GM19372 (cell line): Measurements from ENCODE around the gene PECR.
"Not testable (repeated sequence)": the region's sequence is repeated elsewhere in the genome, so short reads cannot be mapped to it uniquely, and the experiment has no call there.

ENCODE experiments used
- ATAC-seq: cut with Tn5 transposase; IDR thresholded peaks from one replicate; pipeline ENCODE4 v1.9.1; 2021; ENCODE audit warnings: mild to moderate bottlenecking, low read depth, moderate library complexity; ENCODE audit not compliant: unreplicated experiment

The PECR gene

DNA sequence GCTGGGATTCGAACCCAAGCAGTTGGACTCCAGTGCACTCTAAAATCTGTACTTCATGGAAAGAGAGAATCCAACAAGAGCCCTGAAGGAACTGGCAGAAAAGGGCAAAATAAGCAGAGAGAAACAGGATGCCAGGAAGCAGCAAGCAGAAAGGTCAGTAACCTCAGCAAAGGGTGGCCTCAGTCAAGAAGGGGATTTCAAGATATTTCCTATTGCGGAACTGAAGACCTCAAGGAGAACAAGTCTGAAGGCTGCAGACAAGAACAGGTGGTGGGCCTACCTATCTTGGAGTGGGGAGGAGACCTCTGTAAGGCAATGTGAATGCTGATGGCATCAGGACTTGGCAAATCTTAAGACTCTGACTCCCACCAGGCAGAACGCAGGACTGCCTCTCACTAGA is 48.2 kb downstream of the PECR start:
- no peak for ATAC-seq

DNA sequence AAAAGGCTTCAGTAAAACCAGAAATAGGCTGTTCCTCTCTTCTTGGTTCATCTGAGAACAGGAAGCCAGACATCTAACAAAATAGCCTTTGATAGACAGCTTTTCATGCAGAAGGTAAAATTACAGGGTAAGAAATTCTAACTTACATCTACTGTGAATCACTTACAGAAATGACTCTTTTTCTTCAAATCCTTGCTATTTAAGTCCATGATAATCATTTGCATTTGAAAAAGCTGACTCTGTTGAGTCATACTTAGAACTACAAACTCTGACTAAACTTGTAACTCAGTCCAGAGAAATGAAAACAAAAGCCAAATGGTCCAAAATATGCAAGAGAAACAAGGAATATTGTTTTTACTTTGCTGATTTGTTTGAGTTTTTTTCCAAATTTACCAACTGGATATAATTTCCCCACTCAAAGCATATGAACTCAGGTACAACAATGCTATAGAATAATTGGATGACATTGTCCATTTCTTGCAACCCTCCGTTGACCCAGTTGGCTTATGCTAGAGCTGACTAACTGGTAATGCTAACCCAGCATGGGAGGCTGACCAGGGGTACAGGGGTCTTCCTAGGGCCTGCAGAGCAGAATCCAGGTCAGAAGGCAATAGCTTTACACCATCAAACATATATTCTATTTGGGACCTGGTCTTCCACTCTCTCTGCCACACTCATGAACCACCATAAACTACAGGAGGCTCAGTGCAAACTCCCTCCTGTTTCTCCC is 49.5 kb downstream of the PECR start:
- ATAC-seq = peak; percentile 63

DNA sequence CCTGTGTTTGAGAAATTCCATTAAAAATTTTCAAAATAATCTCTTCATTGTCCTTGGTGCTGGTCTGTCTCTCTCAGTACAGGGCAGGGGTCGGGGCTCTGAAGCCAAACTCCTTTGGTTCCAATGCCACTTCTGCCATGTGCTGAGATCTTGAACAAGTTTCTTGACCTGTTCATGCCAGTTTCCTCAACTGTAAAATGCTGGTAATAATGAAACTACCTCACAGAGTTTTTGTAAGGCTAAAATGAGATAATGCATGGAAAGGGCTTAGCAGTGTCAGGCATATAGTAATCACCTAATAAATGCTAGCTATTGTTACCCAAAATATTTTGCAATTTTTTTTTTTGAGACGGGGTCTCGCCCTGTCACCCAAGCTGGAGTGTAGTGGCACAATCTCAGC is 51.4 kb downstream of the PECR start:
- no peak for ATAC-seq

DNA sequence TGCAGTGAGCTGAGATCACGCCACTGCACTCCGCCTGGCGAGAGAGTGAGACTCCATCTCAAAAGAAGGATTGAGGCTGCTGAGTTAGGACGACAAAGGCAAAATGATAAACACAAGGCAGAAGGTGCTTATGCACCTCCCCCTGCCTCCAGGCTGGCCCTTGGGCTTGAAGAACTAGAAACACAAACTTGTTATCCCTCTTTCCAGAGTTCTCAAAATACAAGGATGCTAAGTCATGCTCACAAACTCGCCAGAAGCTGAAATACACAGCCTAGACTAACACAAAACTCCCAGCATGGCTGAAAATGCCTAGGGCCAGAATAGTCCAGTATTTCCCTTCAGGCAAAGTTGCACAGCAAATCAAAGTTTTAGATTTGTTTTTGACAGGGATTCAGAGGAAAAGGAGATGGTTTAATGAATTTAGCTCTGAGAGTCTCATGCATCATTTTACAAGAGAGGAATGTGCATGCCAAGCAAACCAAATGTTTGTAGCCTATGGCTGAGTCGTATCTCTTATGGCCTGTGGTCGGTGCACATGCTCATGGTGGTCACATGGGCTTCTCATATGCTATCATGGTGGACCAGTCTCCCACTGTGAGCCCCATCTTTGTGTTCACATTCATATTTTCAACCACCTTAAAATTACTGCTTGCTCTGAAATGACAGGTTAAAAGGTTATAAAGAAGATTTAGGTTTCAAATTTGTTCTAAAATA is 52.0 kb downstream of the PECR start:
- ATAC-seq = no peak

DNA sequence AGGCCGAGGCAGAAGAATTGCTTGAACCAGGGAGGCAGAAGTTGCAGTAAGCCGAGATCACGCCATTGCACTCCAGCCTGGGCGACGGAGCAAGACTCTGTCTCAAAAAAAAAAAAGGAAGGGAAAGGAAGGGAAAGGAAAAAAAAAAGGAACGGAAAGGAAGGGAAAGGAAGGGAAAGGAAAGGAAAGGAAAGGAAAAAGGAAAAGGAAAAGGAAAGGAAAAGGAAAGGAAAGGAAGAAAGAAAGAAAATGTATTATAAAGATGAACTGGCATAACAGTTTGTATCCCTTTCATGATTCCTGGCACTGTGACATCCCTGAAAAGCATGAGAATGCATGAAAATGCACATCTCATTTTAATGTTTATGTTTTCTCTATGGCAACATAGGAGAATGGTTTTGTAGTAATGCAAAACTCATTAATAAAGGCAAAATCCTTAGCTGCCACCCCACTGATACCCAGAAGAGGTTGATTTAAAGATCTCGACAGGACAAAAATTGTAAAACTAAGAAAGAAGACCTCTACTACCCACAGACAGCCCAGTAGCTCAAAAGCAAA is 56.8 kb downstream of the PECR start:
- no peak for ATAC-seq

DNA sequence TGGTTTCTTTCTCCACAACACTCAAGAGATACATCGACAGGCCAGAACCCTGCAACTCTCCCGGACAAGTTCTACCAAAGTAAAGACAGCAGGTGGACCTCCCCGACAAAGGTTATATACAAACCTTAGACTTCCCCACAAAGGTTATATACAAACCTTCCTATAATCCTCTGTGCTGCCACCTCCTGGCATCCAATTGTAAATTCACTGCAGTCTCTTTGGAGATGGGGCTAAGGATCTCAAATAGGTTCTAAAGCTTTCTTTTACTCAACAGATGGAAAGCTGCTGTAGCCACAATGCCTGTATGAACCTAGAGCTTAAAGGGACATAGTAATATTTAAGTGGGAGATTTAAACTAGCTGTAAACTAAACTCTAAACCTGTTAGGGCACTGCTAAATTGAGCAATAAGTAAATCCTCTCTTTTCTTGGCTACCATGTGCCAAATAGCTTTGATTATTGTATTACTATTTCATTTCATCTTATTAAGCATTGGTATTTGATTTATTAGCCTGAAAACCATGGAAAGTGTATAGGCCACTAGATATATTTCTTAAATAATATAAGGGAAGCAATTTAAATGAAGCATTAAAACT is 58.5 kb downstream of the PECR start:
- ATAC-seq = peak; percentile 96

DNA sequence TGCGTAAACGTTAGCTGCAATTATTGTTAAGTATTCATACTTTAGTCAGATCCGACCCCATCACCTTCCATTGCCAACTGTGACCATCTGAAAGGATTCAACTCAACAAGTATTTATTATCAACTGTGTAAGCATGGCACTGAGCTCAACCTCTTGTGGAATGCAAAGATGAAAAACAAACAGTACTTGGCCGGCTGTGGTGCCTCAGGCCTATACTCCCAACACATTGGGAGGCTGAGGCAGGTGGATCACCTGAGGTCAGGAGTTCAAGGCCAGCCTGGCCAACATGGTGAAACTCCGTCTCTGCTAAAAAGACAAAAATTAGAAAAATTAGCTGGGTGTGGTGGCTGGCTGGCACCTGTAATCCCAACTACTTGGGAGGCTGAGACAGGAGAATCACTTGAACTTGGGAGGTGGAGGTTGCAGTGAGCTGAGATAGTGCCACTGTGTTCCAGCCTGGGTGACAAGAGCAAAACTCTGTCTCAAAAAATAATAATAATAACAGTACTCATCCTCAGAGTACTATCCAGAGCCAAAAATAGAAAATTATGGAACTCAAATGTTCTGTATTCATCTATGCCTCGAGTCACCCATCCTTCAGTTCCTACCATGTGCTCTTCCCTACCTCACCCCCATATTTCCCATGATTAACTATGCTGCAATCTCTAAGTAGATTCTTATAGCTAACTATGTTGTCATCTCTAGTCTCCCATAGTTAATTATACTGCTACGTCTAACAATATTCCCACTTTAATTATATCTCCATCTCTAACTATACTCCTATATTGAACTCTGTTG is 59.6 kb downstream of the PECR start:
- ATAC-seq = no peak

DNA sequence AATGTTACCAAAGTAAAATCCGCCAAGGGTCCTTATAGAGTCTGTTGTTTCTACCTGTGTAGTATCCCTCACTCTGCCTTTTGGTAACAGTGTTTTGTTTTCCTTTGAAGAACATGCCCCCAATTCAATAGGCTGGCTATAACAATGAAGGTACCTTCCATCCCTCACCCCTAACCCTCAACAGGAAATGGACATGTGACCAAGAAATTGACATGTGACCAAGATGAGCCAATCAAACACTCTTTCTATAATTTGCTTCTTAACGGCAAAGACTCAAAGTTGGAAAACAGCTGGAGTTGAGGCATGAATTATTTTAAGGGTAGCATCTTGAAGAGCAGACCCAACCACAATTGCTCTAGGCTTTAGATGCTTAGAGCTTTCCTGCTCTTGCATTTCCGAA is 62.9 kb downstream of the PECR start:
- no peak for ATAC-seq

DNA sequence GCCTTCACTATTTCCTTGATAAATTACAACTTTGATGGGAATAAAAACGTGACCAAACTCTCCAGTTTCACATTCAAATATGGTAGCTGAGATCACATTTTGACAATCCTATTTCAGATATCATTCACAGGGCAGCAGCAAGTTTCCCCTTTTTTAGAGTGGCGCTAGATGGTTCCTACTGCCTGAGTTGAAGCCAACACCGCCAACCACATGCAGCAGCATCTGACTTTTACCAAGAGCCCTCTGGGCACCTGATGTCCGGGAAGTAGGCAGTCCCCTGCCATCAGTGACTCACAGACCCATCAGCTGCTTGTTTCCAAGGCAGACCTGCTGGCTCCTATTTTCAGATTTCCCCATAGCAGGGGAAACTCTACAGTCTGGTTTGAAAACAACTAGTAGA is 64.2 kb downstream of the PECR start:
- no peak for ATAC-seq

DNA sequence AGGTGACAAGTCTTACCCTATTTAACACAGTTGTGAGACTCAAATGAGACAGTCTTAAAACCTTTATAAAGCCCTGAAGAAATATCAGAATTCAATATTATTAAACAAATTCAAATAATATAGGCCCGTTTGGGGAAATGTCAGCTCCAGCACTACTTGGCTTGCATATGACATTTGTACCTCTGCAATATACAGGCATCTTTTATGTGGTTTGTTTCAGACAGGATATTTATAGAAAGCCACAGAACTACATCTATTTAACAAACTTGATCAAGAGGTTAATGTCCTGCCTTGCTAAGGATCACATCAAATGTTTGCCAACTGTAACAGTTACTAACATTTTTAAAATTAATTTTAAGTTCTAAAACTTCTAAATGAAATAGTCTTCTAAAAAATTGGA is 65.0 kb downstream of the PECR start:
- ATAC-seq = no peak

DNA sequence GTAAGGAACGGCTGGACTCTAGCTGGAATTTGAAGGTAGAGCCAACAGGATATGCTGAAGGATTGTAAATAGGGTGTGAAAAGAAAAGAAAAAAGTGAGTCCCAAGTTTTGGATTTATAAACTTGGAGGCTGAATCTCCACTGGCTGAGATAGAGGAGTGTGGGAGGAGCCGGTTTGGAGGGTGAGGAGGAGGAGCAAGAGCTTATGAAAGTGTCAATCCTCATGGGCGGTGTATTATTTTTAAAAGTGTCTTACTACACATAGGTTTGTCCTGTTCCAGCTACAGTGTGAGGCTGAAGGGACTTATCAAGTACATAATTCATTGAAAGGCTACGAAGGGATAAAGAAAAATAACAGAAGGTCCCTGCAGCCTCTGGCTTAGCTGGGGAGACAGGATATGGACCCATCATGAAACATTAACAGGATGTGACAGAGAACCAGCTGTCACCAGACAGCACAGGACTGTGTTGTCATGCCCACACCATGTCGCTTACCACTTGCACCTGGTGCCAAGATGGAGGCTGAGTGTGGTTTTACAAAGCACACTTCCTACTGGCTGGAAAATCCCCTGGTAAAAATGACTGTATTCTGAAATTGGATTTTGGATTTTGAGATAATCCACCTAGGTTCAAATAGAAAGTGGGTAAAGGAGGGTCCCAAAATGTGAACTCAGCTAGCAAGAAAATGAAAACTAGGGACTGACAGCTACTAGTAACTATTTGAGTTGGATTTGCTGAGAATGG is 65.7 kb downstream of the PECR start:
- ATAC-seq = peak; percentile 80

DNA sequence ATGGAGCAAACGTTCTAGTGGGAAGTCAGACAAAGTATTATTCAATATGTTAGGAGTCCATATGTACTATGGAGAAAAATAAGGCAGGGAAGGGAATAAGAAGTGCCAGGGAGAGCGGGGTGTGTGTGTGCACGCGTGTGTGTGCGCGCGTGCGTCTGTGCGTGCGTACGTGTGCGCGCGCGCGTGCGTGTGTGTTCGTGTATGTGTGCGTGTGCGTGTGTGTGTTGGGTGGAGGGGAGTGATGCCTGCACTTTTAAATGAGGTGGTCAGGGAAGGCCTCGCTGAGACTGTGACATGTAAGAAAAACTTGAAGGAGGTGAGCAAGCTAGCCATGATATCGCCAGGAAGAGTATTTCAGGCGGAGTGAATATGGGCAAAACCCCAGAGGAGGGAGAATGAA is 66.6 kb downstream of the PECR start:
- no peak for ATAC-seq

DNA sequence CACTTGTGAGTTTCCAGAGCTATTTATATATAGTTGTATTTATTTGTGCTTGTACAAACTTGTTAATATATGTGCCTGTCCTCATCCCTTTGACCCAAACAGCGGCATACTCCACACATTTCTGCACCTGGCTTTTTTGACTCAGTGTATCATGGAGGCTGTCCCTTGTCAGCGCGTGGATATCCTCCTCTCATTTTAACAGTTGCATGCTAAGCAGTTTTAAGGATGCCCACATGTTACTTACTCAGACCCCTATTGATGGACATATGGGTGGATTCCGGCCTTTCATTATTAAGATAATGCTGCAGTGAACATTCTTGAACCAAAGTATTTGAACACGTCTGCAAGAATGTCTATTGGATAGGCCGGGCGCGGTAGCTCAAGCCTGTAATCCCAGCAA is 67.6 kb downstream of the PECR start:
- no peak for ATAC-seq

DNA sequence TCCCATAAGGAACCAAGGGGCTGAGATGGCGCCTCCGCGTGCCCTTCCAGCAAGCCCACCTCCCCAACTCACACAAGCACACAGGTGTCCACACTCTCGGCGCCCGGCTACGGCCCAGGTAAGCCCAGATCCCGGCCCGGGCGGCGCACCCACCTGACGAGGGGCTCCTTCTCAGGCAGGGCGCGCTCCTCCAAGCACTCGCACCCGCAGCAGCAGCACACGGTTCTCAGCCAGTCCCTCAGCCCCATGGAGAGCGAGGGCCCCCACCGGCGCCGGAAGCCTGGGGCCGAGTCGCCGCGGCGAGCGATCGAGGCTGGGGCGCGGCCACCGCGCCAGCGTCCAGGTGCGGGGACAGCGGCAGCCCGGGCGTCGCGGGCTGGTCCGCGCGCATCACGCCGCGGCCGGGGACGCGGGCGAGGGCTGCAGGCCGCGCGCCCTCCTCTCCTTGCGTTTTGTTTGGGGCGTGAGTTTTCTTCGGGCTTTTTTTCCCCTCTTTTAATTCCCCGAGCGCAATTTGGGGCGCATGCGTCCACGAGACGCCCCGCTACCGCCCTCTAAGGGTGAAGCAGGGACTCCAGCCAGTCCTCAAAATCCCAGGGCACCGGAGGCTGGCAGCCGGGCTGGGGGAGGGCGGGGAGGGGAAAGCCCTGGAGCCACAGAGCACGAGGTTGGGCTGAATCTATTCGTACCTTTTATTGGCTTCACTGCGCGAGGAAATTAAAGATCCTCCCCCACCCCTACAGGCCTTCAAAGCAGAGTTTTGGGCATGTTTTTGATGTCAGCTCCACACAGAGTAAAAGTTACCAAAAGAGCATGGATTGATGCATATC is 68.3 kb downstream of the PECR start, which contains the start of gene MREG:
MREG (minus strand) TSS at position 472 of the 830 bp plus-strand sequence; CDS start at position 248, 224 bp downstream.
- ATAC-seq = peak; percentile 48

DNA sequence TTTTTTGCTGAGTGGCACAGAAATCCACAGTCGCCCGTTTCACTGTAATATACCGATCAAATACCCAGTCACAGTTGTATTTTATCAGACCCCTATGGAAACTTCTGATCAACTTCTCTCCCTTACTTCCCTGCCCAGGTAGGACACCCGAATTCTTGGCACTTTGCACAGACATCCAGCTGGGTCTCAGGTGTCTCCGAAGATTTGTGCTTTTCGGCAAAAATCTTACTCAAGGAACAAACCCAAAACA is 68.9 kb downstream of the PECR start:
- no peak for ATAC-seq

DNA sequence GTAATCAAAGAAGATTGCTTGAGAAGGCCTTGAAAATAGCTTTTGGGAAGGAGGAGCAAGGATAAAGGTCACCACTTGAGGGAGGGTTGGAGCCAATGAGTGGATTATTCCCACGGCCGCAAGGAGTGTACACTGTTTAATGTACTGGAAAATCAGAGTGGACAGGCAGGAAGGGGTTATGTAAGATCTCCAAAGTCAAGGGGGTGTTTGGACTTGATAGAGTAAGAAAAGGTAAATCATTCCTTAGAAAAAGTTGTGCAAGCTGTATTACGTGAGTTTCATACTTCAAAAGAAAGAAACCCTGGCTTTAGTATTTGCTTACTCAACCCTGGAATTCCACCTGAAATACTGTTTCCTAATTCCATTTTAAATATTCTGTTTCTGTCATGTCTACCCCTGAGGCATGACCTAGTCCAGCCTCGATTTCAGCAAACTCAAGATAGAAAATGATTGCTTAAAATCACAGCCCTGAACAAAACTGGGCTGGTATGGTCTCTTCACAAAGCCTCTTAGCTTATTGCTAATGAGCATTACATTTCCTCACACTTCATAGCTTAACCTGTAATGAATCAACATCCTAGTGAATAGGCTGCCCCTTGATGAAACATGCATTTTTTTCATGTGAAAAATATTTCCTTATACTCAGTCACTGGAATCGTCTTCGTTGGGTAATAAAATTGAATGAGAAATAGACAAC is 69.3 kb downstream of the PECR start:
- ATAC-seq = no peak

DNA sequence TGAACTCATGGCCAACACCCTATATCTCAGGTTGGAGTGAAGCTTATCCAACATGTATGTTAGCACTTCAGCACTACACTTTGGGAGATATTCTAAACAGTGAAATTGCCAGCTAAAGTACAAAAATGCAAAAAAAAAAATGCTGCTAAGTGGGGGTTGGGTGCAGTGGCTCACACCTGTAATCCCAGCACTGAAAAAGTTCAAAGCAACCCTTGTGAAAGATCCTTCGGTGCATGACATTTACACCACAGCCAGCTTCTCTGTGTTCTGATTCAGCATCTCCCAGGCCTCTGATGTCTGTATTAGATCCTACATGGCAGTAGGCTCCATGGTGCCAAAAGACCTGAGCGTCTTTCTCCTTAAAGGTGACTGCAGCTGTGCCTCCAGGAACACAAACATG is 72.4 kb downstream of the PECR start:
- not testable (repeated sequence) for ATAC-seq

DNA sequence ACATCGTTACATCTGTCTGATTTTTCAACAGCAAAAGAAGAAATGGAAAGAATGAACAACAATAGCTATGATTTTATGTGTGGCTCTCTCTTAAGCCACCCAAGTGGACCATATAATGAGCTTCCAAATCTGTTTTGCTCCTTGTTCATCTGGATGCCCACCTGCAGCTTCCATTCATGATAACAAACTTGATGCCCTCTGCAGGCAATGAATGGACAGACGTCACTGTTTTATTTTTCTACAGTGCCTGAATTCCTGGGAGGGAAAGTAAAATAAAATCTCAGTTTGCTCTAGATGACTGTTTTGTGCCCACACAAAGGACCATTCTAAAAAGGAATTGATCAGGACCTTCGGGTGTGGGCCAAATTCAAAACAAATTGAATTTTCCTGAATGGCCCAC is 73.2 kb downstream of the PECR start:
- no peak for ATAC-seq

DNA sequence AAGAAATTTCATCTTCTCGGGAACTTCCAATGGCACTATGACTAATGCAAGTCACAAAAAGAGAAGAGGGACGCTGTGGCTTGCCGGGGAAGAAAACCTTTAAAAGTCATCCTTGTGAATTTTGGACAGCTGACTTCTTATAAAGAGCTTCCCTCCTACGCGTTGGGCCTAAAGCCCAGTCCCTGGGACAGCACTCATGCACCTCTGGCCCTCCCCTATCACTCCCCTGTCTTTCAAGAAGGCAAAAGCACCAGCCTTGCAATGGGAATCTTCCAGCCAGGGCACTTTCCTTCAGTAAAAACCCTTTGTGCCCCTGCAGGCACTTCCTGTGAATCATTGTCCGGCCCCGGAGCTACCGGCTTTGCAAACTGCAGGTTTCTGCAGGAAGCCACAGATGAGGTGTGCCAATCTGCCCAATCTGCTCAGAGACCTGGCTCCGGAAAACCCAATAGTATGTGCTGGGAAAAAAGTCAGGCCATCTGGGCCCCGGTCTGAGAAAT is 75.4 kb downstream of the PECR start:
- peak; percentile 29 for ATAC-seq
